MG63 (cell line): ENCODE measurements around the gene GSS. TPM values are rescaled to one million over a fixed set of nuclear protein-coding genes. Genes with fewer than 3 reads are reported as not detected.
A peak's percentile ranks its signal among the peaks of the same experiment; 100 is the strongest.

Source experiments
- DNase-seq: peaks from one replicate; pipeline ENCODE4 v3.0.0-alpha.2; 2020
- H3K27me3 ChIP-seq: fragments of 250-450 bp; sonication (Bioruptor Pico); 2 replicates; pipeline ENCODE4 v1.5.1; 2020; ENCODE audit warnings: mild to moderate bottlenecking, moderate library complexity
- H3K36me3 ChIP-seq: fragments of 250-450 bp; sonication (Bioruptor Pico); 2 replicates; pipeline ENCODE4 v1.5.1; 2020; ENCODE audit warnings: mild to moderate bottlenecking, moderate library complexity
- H3K4me3 ChIP-seq: fragments of 250-450 bp; sonication (Bioruptor Pico); 2 replicates; pipeline ENCODE4 v1.5.1; 2020; ENCODE audit warnings: mild to moderate bottlenecking, moderate library complexity
- H3K9me3 ChIP-seq: fragments of 250-450 bp; sonication (Bioruptor Pico); 2 replicates; pipeline ENCODE4 v1.5.1; 2020; ENCODE audit warnings: mild to moderate bottlenecking, moderate library complexity
- total RNA-seq: library from RNA; depleted of rRNA; stranded (reverse); fragments of >200 nt; shearing (Covaris generic); gene quantifications from 2 replicates; pipeline ENCODE4 v1.2.3, GENCODE V29; 2014; ENCODE audit warnings: low replicate concordance

Gene GSS
- total RNA-seq, 1 experiment from 2014 or later, result 107 TPM

- no peaks in the 10 kb centered on the region for H3K27me3 ChIP-seq
- no peak overlapping the region for H3K4me3 ChIP-seq
- H3K36me3 ChIP-seq, result no peaks in the 10 kb centered on the region; the same call in 1 of the 2 replicates
- peak; percentile 40 for DNase-seq
- no peaks in the 10 kb centered on the region for H3K9me3 ChIP-seq
Observed at GRCh38 chr20:34984756-34985261, 29.2 kb upstream of the GSS start.

GRCh38 chr20:34983995-34984735, 28.6 kb upstream of the GSS start:
- Histone ChIP-seq H3K9me3 (no peaks in the 10 kb centered on the region), H3K27me3 (no peaks in the 10 kb centered on the region), H3K36me3 (no peaks in the 10 kb centered on the region; the same call in 1 of the 2 replicates), H3K4me3 (no peak overlapping the region)
- DNase-seq, result no peak

GRCh38 chr20:34983089-34983820, 27.6 kb upstream of the GSS start:
- H3K36me3 ChIP-seq, result no peaks in the 10 kb centered on the region
- H3K4me3 ChIP-seq, result no peak overlapping the region
- H3K27me3 ChIP-seq, result no peaks in the 10 kb centered on the region
- no peak for DNase-seq
- H3K9me3 ChIP-seq, result no peaks in the 10 kb centered on the region

GRCh38 chr20:34982270-34983088, 26.9 kb upstream of the GSS start:
- no peak for DNase-seq
- no peak overlapping the region for H3K4me3 ChIP-seq
- no peaks in the 10 kb centered on the region for H3K9me3 ChIP-seq

GRCh38 chr20:34980543-34981233, 25.1 kb upstream of the GSS start:
- no peaks in the 10 kb centered on the region for H3K9me3 ChIP-seq
- DNase-seq, result no peak
- no peak overlapping the region for H3K4me3 ChIP-seq
- no peaks in the 10 kb centered on the region; the same call in 1 of the 2 replicates for H3K27me3 ChIP-seq
- H3K36me3 ChIP-seq, result no peaks in the 10 kb centered on the region

More at GRCh38 chr20:34982270-34983088, 26.9 kb upstream of the GSS start:
- no peaks in the 10 kb centered on the region for H3K36me3 ChIP-seq
- no peaks in the 10 kb centered on the region for H3K27me3 ChIP-seq

- DNase-seq, result no peak
- Histone ChIP-seq H3K27me3 (peaks cover 7% of the 10 kb centered on the region), H3K4me3 (no peak overlapping the region), H3K36me3 (no peaks in the 10 kb centered on the region), H3K9me3 (no peaks in the 10 kb centered on the region)
Observed at GRCh38 chr20:34979366-34980153, 24.0 kb upstream of the GSS start.

GRCh38 chr20:34978092-34978744, 22.6 kb upstream of the GSS start:
- peaks cover 11% of the 10 kb centered on the region for H3K27me3 ChIP-seq

GRCh38 chr20:34977365-34978091, 21.9 kb upstream of the GSS start:
- Histone ChIP-seq H3K9me3 (no peaks in the 10 kb centered on the region), H3K36me3 (no peaks in the 10 kb centered on the region), H3K4me3 (no peak overlapping the region), H3K27me3 (peaks cover 11% of the 10 kb centered on the region)
- no peak for DNase-seq

More at GRCh38 chr20:34978092-34978744, 22.6 kb upstream of the GSS start:
- H3K9me3 ChIP-seq, result no peaks in the 10 kb centered on the region
- DNase-seq, result no peak
- no peaks in the 10 kb centered on the region for H3K36me3 ChIP-seq
- H3K4me3 ChIP-seq, result no peak overlapping the region

GRCh38 chr20:34976286-34976685, 20.7 kb upstream of the GSS start:
- H3K9me3 ChIP-seq, result no peaks in the 10 kb centered on the region
- DNase-seq, result no peak
- no peaks in the 10 kb centered on the region for H3K36me3 ChIP-seq
- peaks cover 11% of the 10 kb centered on the region for H3K27me3 ChIP-seq
- H3K4me3 ChIP-seq, result no peak overlapping the region

- H3K4me3 ChIP-seq, result no peak overlapping the region
- H3K9me3 ChIP-seq, result no peaks in the 10 kb centered on the region
- H3K36me3 ChIP-seq, result no peaks in the 10 kb centered on the region
- DNase-seq, result no peak
- H3K27me3 ChIP-seq, result peaks cover 11% of the 10 kb centered on the region
Observed at GRCh38 chr20:34974246-34974645, 18.6 kb upstream of the GSS start.

GRCh38 chr20:34971561-34972235, 16.1 kb upstream of the GSS start:
- Histone ChIP-seq H3K4me3 (no peak overlapping the region), H3K9me3 (no peaks in the 10 kb centered on the region), H3K36me3 (no peaks in the 10 kb centered on the region), H3K27me3 (peaks cover 11% of the 10 kb centered on the region)
- no peak for DNase-seq

- Histone ChIP-seq H3K9me3 (no peaks in the 10 kb centered on the region), H3K36me3 (no peaks in the 10 kb centered on the region), H3K4me3 (no peak overlapping the region), H3K27me3 (peaks cover 11% of the 10 kb centered on the region)
- no peak for DNase-seq
Observed at GRCh38 chr20:34970846-34971560, 15.4 kb upstream of the GSS start.

- no peak for DNase-seq
- Histone ChIP-seq H3K27me3 (peaks cover 9% of the 10 kb centered on the region), H3K9me3 (no peaks in the 10 kb centered on the region), H3K36me3 (no peaks in the 10 kb centered on the region), H3K4me3 (no peak overlapping the region)
Observed at GRCh38 chr20:34970193-34970840, 14.7 kb upstream of the GSS start.
